Astrocyte (in vitro differentiated cells and primary cell): Measurements from ENCODE around the gene ZBTB2.

Source experiments
- EZH2 ChIP-seq: IDR thresholded peaks from 2 replicates; pipeline ENCODE4 v1.6.1; 2012; ENCODE audit warnings: mild to moderate bottlenecking, low read length, inconsistent platforms; ENCODE audit not compliant: insufficient read depth
- TF ChIP-seq, protein P1 (sequence below): IDR thresholded peaks from 2 replicates; pipeline ENCODE4 v1.5.1; 2011; ENCODE audit warnings: low read depth, mild to moderate bottlenecking, inconsistent platforms, low read length, moderate library complexity; ENCODE audit not compliant: insufficient read depth

DNA sequence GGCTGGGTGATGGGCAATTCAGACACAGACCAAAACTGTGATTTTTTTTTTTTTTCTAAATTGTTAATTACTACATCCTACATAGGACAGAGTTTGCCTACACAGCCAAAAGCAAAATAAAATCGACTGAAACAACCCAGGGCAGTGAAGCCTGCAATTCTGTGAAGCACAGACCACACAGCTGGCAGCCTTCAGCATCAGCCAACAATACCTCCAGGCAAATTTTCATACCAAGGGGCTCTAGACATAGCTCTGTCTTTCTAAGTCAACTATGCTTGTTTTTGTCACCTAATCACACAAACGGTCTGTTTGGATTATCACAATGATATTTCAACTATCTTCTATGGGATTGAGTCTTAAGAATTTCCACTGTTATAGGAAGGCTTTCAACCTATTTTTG lies 43.0 kb upstream of the ZBTB2 start:
- TF ChIP-seq, protein P1, sequence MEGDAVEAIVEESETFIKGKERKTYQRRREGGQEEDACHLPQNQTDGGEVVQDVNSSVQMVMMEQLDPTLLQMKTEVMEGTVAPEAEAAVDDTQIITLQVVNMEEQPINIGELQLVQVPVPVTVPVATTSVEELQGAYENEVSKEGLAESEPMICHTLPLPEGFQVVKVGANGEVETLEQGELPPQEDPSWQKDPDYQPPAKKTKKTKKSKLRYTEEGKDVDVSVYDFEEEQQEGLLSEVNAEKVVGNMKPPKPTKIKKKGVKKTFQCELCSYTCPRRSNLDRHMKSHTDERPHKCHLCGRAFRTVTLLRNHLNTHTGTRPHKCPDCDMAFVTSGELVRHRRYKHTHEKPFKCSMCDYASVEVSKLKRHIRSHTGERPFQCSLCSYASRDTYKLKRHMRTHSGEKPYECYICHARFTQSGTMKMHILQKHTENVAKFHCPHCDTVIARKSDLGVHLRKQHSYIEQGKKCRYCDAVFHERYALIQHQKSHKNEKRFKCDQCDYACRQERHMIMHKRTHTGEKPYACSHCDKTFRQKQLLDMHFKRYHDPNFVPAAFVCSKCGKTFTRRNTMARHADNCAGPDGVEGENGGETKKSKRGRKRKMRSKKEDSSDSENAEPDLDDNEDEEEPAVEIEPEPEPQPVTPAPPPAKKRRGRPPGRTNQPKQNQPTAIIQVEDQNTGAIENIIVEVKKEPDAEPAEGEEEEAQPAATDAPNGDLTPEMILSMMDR: no peak
- no peak for TF ChIP-seq EZH2
